A673 (cell line): Measurements from ENCODE around the gene RER1. TPM values are rescaled to one million over a fixed set of nuclear protein-coding genes. Genes with fewer than 3 reads are reported as not detected.

ENCODE experiments used
- BruUV-seq: library from RNA; stranded (reverse); fragments of 400-500 nt; replicated peaks from 2 replicates; lab custom pipeline; 2021; lab: Mats Ljungman, UMichigan
- CTCF ChIA-PET: fragments of 300-600 bp; sonication (Branson Sonifier 250); formaldehyde crosslinking; loops from one replicate; lab custom pipeline; 2022; ENCODE audit warnings: antibody characterized with exemption; lab: Charles Lee
- POLR2A ChIA-PET: fragments of 300-600 bp; sonication (Branson Sonifier 250); formaldehyde crosslinking; loops from one replicate; lab custom pipeline; 2022; ENCODE audit warnings: antibody characterized with exemption; ENCODE audit not compliant: low non-redundant PET; lab: Charles Lee
- DNase-seq: peaks from one replicate; pipeline ENCODE4 v3.0.0-alpha.2; 2015; ENCODE audit warnings: low spot score
- H3K27ac ChIP-seq: fragments of 200-600 bp; sonication (generic); 2 replicates; pipeline ENCODE4 v1.5.1; 2016; ENCODE audit warnings: mixed run types, low read depth, mild to moderate bottlenecking, mixed read lengths, antibody characterized with exemption, low read length; ENCODE audit not compliant: poor library complexity, severe bottlenecking
- H3K27me3 ChIP-seq: fragments of 200-600 bp; sonication (generic); replicated peaks from 2 replicates; pipeline ENCODE4 v1.6.1; 2017; ENCODE audit warnings: mixed run types, low read depth, mild to moderate bottlenecking, mixed read lengths, antibody characterized with exemption, low read length; ENCODE audit not compliant: insufficient read depth, poor library complexity
- H3K36me3 ChIP-seq: fragments of 200-600 bp; sonication (generic); 2 replicates; pipeline ENCODE4 v1.6.1; 2016; ENCODE audit warnings: mixed run types, mild to moderate bottlenecking, mixed read lengths, antibody characterized with exemption, low read length; ENCODE audit not compliant: insufficient read depth, poor library complexity, severe bottlenecking
- H3K4me1 ChIP-seq: fragments of 200-600 bp; sonication (generic); 2 replicates; pipeline ENCODE4 v1.6.1; 2017; ENCODE audit warnings: mixed run types, mild to moderate bottlenecking, mixed read lengths, antibody characterized with exemption, low read length; ENCODE audit not compliant: insufficient read depth, poor library complexity, severe bottlenecking
- H3K4me3 ChIP-seq: fragments of 200-600 bp; sonication (generic); 2 replicates; pipeline ENCODE4 v1.5.1; 2016; ENCODE audit warnings: low read depth, mixed run types, mild to moderate bottlenecking, mixed read lengths, low read length; ENCODE audit not compliant: poor library complexity, severe bottlenecking
- H3K9me3 ChIP-seq: fragments of 200-600 bp; sonication (generic); 2 replicates; pipeline ENCODE4 v1.6.1; 2016; ENCODE audit warnings: mixed run types, low read depth, mild to moderate bottlenecking, mixed read lengths, antibody characterized with exemption, low read length; ENCODE audit not compliant: poor library complexity, severe bottlenecking
- EZH2 ChIP-seq: fragments of 200-600 bp; sonication (generic); IDR thresholded peaks from 2 replicates; pipeline ENCODE4 v1.6.1; 2017; ENCODE audit warnings: borderline replicate concordance, low read depth, mild to moderate bottlenecking, mixed read lengths, antibody characterized with exemption, low read length; ENCODE audit not compliant: poor library complexity, severe bottlenecking
- intact Hi-C: fragments of 100-400 bp; cut with micrococcal nuclease; formaldehyde crosslinking; loops from one replicate; pipeline ENCODE4 v1.10.0; 2022; ENCODE audit not compliant: unreplicated experiment
- total RNA-seq: library from RNA; stranded (reverse); gene quantifications from 2 replicates; pipeline ENCODE4 v1.2.3, GENCODE V29; 2021
- TF ChIP-seq, protein P1 (sequence below): fragments of 300-800, 200-600 bp; sonication (generic); conservative IDR thresholded peaks from 2 replicates; pipeline ENCODE4 v1.5.1; 2017; ENCODE audit warnings: low read depth, mild to moderate bottlenecking, antibody characterized with exemption, low read length, moderate library complexity, mixed read lengths

RER1 gene
- total RNA-seq, 1 experiment from 2014 or later = 154 TPM

DNA sequence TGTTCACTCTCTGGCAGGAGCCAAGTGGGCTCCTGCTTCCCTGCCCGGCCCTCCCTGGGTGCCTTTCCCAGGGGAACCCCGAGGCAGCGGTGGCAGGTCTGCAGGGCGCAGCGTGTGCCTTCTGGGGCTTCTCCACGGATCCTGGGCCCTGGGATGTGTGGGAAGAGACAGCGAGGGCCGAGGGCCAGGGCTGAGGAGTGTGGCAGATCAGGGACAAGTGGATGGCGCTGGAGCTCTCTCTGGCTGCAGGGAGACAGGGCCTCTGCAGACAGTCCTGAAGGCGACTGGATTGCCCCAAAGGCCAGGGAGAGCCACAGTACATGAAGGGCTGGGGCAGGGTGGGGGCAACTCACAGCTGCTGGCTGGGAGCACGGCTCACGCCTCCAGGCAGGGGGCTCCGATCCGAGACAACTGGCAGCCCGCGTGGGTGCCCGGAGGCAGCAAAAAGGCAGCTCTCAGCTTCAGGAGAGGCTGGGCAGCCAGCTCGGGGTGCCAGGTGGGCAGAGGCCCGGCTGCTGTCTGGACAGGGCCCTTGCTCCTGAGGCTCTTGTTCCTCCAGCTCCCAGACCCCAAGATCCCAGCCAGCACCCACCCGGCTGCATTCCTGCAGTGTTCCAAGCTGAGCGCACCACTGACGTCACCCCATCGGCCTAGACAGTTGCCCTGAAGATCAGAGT, 16.3 kb upstream of the RER1 start:
- POLR2A ChIA-PET = no interaction called here

DNA sequence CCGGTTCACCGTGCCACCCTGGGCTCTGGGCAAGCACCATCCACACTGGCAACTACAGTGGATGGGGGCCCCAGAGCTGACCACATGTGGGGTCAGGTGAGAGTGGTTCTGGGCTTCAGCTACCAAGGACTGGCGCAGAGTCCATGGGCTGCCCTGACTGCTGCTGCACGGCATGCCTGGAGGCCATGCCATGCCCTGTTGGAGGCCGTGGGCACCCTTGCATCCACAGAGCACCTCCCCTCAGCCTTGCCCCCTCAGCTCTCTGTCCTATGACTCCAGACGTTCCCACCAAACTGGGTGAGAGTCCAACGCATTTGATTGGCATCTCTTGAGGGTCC, 15.7 kb upstream of the RER1 start:
- no peaks in the 10 kb centered on the region for H3K36me3 ChIP-seq
- TF ChIP-seq EZH2 = no peak
- no peaks in the 10 kb centered on the region for H3K9me3 ChIP-seq
- ChIA-PET CTCF (no interaction called here), POLR2A (no interaction called here)
- no peaks in the 10 kb centered on the region for H3K4me1 ChIP-seq
- no peak overlapping the region for H3K4me3 ChIP-seq
- H3K27me3 ChIP-seq = no peaks in the 10 kb centered on the region
- no peak for DNase-seq
- intact Hi-C loops = no loop called here
- H3K27ac ChIP-seq = no peak overlapping the region
- no TSS peak for BruUV-seq

More for the DNA sequence above, 16.3 kb upstream of the RER1 start:
- TF ChIP-seq, protein P1, sequence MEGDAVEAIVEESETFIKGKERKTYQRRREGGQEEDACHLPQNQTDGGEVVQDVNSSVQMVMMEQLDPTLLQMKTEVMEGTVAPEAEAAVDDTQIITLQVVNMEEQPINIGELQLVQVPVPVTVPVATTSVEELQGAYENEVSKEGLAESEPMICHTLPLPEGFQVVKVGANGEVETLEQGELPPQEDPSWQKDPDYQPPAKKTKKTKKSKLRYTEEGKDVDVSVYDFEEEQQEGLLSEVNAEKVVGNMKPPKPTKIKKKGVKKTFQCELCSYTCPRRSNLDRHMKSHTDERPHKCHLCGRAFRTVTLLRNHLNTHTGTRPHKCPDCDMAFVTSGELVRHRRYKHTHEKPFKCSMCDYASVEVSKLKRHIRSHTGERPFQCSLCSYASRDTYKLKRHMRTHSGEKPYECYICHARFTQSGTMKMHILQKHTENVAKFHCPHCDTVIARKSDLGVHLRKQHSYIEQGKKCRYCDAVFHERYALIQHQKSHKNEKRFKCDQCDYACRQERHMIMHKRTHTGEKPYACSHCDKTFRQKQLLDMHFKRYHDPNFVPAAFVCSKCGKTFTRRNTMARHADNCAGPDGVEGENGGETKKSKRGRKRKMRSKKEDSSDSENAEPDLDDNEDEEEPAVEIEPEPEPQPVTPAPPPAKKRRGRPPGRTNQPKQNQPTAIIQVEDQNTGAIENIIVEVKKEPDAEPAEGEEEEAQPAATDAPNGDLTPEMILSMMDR = no peak
- TF ChIP-seq EZH2 = no peak
- intact Hi-C loops = no loop called here
- DNase-seq = no peak
- no peaks in the 10 kb centered on the region for H3K4me1 ChIP-seq
- H3K4me3 ChIP-seq = no peak overlapping the region
- peak overlapping the region; percentile 37 for H3K27ac ChIP-seq
- CTCF ChIA-PET = no interaction called here
- no peaks in the 10 kb centered on the region for H3K27me3 ChIP-seq
- no peaks in the 10 kb centered on the region for H3K9me3 ChIP-seq
- H3K36me3 ChIP-seq = no peaks in the 10 kb centered on the region
- BruUV-seq = no TSS peak

DNA sequence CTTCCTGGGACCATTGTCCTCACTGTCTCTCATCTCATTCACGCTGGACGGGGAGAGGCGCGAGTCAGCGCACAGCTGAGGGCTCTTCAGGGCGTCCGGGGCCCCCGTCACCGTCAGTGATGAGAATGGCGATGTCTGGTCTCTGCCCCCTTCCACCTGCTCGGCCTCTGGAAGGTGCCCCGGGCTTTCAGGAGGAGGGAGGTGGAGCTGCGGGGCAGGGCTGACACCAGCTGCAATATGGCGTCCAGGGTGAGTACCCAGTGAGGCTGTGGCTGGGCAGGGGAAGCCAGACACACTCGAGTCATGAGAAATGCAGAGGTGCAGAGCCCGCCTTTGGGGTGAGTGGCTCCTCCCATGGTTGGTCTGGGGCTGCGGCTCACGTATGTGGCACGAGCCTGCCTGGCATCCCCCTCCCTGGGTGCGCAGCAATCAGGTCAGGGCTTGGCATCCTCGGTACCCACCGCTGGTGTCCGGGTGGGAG, 15.3 kb upstream of the RER1 start:
- Histone ChIP-seq H3K27ac (no peak overlapping the region), H3K36me3 (no peaks in the 10 kb centered on the region), H3K27me3 (no peaks in the 10 kb centered on the region), H3K4me3 (no peak overlapping the region), H3K4me1 (no peaks in the 10 kb centered on the region), H3K9me3 (no peaks in the 10 kb centered on the region)
- CTCF ChIA-PET = no interaction called here
- POLR2A ChIA-PET = no interaction called here
- no TSS peak for BruUV-seq
- no peak for TF ChIP-seq EZH2
- TF ChIP-seq, protein P1 = no peak
- intact Hi-C loops = no loop called here
- no peak for DNase-seq
